GM23338 (cell line): ENCODE measurements around the gene FURIN.
"Not testable (repeated sequence)": the region's sequence is repeated elsewhere in the genome, so short reads cannot be mapped to it uniquely, and the experiment has no call there.

Source experiments
- CTCF ChIP-seq, 2 experiments: fragments of 200-600 bp in 1 of 2; sonication (generic) in 1 of 2; conservative IDR thresholded peaks; 2 replicates each; pipeline versions ENCODE4 v1.5.1 to v1.6.1; 2016 to 2017; ENCODE audit warnings: antibody characterized with exemption in 2 of 2, low read depth in 2 of 2, mild to moderate bottlenecking in 2 of 2, moderate library complexity in 1 of 2
- ETS1 ChIP-seq: IDR thresholded peaks from 2 replicates; pipeline ENCODE4 v1.6.1; 2016; ENCODE audit warnings: antibody characterized with exemption
- EZH2 ChIP-seq: fragments of 200-600 bp; sonication (generic); IDR thresholded peaks from one replicate; pipeline ENCODE4 v1.8.0; 2017; ENCODE audit warnings: antibody characterized with exemption, mild to moderate bottlenecking, low read depth; ENCODE audit not compliant: unreplicated experiment
- EZH2phosphoT487 ChIP-seq: fragments of 200-600 bp; sonication (generic); IDR thresholded peaks from one replicate; pipeline ENCODE4 v1.8.1; 2018; ENCODE audit warnings: antibody characterized with exemption; ENCODE audit not compliant: unreplicated experiment
- JUNB ChIP-seq: IDR thresholded peaks from one replicate; pipeline ENCODE4 v1.6.1; 2016; ENCODE audit warnings: antibody characterized with exemption; ENCODE audit not compliant: unreplicated experiment
- POLR2AphosphoS5 ChIP-seq: IDR thresholded peaks from 2 replicates; pipeline ENCODE4 v1.6.1; 2016; ENCODE audit warnings: antibody characterized with exemption, low read depth
- STAT1 ChIP-seq: IDR thresholded peaks from one replicate; pipeline ENCODE4 v1.6.1; 2016; ENCODE audit warnings: antibody characterized with exemption; ENCODE audit not compliant: unreplicated experiment
- TF ChIP-seq, protein P1 (sequence below): IDR thresholded peaks from one replicate; pipeline ENCODE4 v1.6.1; 2018; ENCODE audit warnings: antibody characterized with exemption; ENCODE audit not compliant: unreplicated experiment

GRCh38 chr15:90849424-90849823 is 19.0 kb upstream of the FURIN start:
- TF ChIP-seq CTCF (conservative IDR thresholded peaks at IDR 0.05; ENCODE audit: low read depth in 2 of 2); EZH2; POLR2AphosphoS5; JUNB; EZH2phosphoT487; STAT1; ETS1: not testable (repeated sequence)
- TF ChIP-seq, protein P1, sequence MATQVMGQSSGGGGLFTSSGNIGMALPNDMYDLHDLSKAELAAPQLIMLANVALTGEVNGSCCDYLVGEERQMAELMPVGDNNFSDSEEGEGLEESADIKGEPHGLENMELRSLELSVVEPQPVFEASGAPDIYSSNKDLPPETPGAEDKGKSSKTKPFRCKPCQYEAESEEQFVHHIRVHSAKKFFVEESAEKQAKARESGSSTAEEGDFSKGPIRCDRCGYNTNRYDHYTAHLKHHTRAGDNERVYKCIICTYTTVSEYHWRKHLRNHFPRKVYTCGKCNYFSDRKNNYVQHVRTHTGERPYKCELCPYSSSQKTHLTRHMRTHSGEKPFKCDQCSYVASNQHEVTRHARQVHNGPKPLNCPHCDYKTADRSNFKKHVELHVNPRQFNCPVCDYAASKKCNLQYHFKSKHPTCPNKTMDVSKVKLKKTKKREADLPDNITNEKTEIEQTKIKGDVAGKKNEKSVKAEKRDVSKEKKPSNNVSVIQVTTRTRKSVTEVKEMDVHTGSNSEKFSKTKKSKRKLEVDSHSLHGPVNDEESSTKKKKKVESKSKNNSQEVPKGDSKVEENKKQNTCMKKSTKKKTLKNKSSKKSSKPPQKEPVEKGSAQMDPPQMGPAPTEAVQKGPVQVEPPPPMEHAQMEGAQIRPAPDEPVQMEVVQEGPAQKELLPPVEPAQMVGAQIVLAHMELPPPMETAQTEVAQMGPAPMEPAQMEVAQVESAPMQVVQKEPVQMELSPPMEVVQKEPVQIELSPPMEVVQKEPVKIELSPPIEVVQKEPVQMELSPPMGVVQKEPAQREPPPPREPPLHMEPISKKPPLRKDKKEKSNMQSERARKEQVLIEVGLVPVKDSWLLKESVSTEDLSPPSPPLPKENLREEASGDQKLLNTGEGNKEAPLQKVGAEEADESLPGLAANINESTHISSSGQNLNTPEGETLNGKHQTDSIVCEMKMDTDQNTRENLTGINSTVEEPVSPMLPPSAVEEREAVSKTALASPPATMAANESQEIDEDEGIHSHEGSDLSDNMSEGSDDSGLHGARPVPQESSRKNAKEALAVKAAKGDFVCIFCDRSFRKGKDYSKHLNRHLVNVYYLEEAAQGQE: not testable (repeated sequence)
